GM06990 (cell line): Measurements from ENCODE around the gene NT5DC1.

Experiments used
- DNase-seq: peaks from one replicate; pipeline ENCODE4 v3.0.0-alpha.2; 2011; ENCODE audit not compliant: insufficient read length; ENCODE audit errors: extremely low read depth
- H3K27me3 ChIP-seq: replicated peaks from 2 replicates; pipeline ENCODE4 v1.6.0; 2011; ENCODE audit warnings: low read length; ENCODE audit not compliant: control insufficient read depth, insufficient read depth
- H3K36me3 ChIP-seq: 2 replicates; pipeline ENCODE4 v1.5.1; 2011; ENCODE audit warnings: low read length; ENCODE audit not compliant: control insufficient read depth, insufficient read depth
- H3K4me3 ChIP-seq: replicated peaks from 2 replicates; pipeline ENCODE4 v1.5.1; 2011; ENCODE audit warnings: low read depth, mild to moderate bottlenecking, control low read depth, low read length
- TF ChIP-seq, protein P1 (sequence below): IDR thresholded peaks from 2 replicates; pipeline ENCODE4 v1.5.1; 2011; ENCODE audit warnings: low read length, control low read depth, mild to moderate bottlenecking, inconsistent platforms; ENCODE audit not compliant: insufficient read depth, poor library complexity, severe bottlenecking

NT5DC1 gene

GRCh38 chr6:116278854-116279231 is 178.2 kb downstream of the NT5DC1 start:
- peak overlapping the region; percentile 80 for H3K4me3 ChIP-seq
- TF ChIP-seq, protein P1, sequence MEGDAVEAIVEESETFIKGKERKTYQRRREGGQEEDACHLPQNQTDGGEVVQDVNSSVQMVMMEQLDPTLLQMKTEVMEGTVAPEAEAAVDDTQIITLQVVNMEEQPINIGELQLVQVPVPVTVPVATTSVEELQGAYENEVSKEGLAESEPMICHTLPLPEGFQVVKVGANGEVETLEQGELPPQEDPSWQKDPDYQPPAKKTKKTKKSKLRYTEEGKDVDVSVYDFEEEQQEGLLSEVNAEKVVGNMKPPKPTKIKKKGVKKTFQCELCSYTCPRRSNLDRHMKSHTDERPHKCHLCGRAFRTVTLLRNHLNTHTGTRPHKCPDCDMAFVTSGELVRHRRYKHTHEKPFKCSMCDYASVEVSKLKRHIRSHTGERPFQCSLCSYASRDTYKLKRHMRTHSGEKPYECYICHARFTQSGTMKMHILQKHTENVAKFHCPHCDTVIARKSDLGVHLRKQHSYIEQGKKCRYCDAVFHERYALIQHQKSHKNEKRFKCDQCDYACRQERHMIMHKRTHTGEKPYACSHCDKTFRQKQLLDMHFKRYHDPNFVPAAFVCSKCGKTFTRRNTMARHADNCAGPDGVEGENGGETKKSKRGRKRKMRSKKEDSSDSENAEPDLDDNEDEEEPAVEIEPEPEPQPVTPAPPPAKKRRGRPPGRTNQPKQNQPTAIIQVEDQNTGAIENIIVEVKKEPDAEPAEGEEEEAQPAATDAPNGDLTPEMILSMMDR = no peak
- H3K36me3 ChIP-seq = peaks cover 5% of the 10 kb centered on the region
- H3K27me3 ChIP-seq = no peaks in the 10 kb centered on the region
- no peak for DNase-seq

DNA sequence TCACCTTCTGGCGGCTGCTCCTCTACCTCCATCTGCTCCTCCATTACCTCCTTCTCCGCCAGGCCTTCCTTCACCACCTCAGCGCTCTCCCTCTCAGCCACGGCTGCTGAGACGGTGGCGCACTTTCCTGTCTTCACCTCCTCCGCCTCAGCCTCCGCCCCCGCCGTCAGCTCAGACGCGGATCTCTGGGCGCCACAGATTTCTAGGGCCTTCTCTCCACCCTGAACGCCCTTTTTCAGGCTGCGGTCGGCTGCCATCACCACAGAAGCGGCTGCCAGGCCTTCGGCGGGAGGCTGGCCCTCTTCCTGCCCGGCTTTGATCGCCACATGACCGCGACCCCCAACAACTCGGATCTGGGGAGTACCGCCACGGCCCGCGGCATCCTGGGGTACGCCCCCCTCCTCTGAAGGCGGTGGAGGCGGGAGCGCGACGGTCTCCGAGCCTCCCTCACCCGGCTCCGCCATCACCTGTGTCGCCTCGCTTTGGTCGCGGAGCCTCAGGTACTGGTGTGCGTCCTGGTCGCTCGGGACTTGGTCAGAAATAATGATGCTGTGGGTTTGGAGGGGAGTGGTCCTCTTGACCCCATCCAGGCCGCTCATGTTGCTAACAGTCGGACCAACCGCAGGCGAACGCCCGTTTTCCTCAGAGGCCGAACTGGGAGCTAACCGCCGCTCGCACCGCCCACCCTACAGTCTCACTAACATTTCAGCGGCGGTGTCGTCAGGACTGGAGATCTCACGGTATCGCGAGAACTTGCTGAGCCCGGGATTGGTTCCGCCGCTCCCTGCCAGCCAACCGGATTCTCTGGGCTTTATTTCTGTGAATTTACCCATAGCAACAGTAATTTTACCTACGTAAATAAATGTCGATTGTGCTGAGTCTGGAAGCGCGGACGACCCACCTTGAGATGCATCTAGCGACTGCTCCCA is 178.8 kb downstream of the NT5DC1 start, which contains the start of gene TSPYL1:
TSS of gene TSPYL1 (minus strand) at position 699 of the 929 bp plus-strand sequence. CDS start at position 599, 100 bp downstream.
- H3K4me3 ChIP-seq = peak within 1 kb of the TSS; percentile 80
- peak; percentile 91 for DNase-seq
- peaks cover 5% of the 10 kb centered on the region for H3K36me3 ChIP-seq
- TF ChIP-seq, protein P1 = no peak
- no peaks in the 10 kb centered on the region for H3K27me3 ChIP-seq

DNA sequence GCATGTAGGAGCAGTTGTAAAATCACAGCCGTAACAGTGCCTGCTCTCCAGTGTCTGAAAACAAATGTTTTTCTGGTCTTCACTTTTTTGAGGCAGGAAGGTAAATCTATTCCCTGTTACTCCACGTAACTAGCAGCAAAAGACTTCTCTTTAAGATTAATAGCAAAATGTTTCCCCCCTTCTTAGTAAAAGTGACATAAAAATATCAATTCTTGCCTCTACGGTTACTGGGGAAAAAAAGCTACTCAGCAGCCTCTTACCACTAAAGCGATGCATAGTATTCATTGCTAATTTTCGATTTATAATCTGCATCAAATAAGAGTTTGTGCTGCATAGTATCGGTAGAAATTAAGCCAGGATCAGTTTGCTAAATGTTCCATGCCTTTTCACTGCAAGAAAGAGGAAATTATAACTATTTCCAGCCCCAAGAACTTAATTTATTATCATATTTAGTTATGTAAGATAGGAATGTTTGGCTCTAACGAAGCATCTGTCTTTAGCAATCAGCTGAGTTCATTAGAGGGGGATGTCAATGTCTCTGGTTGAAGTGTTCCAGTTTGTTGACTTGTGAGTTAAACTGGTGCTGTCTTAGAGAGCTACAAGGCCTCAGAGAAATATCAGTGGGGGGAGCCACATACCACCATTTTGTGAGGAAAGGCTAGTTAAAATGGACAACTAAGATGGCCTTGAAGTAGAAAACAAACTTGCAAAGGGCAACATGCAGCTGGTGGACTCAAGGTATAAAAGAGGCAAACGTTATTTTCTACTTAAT is 179.7 kb downstream of the NT5DC1 start:
- TF ChIP-seq, protein P1 = no peak
- no peak for DNase-seq
- H3K36me3 ChIP-seq = peaks cover 5% of the 10 kb centered on the region
- H3K27me3 ChIP-seq = no peaks in the 10 kb centered on the region
- peak overlapping the region; percentile 80 for H3K4me3 ChIP-seq

GRCh38 chr6:116280933-116281316 is 180.3 kb downstream of the NT5DC1 start:
- DNase-seq = no peak
- peak overlapping the region; percentile 80 for H3K4me3 ChIP-seq
- no peaks in the 10 kb centered on the region for H3K27me3 ChIP-seq
- H3K36me3 ChIP-seq = peaks cover 5% of the 10 kb centered on the region
- TF ChIP-seq, protein P1 = no peak

GRCh38 chr6:116282698-116283097 is 182.0 kb downstream of the NT5DC1 start:
- H3K36me3 ChIP-seq = peaks cover 5% of the 10 kb centered on the region

More at GRCh38 chr6:116282698-116283097, 182.0 kb downstream of the NT5DC1 start:
- TF ChIP-seq, protein P1 = no peak
- DNase-seq = no peak
- Histone ChIP-seq H3K4me3 (no peak overlapping the region), H3K27me3 (no peaks in the 10 kb centered on the region)
